KMS-11 (cell line): Measurements from ENCODE around the gene MTRF1.

Experiments used
- H2AFZ ChIP-seq: fragments of 200-600 bp; sonication (generic); 2 replicates; pipeline ENCODE4 v1.6.1; 2016; ENCODE audit warnings: antibody characterized with exemption, mixed run types, low read depth
- H3K27ac ChIP-seq: fragments of 200-600 bp; sonication (generic); 2 replicates; pipeline ENCODE4 v1.6.1; 2016; ENCODE audit warnings: mild to moderate bottlenecking, mixed run types
- H3K27me3 ChIP-seq: fragments of 200-600 bp; sonication (generic); 2 replicates; pipeline ENCODE4 v1.6.1; 2017; ENCODE audit warnings: mild to moderate bottlenecking, low read depth, mixed run types, moderate library complexity; ENCODE audit not compliant: insufficient read depth
- H3K36me3 ChIP-seq: fragments of 200-600 bp; sonication (generic); 2 replicates; pipeline ENCODE4 v1.6.1; 2017; ENCODE audit warnings: mild to moderate bottlenecking, mixed run types; ENCODE audit not compliant: insufficient read depth
- H3K4me1 ChIP-seq: fragments of 200-600 bp; sonication (generic); 2 replicates; pipeline ENCODE4 v1.6.1; 2016; ENCODE audit warnings: mild to moderate bottlenecking, low read depth, mixed run types; ENCODE audit not compliant: poor library complexity, severe bottlenecking
- H3K4me2 ChIP-seq: fragments of 200-600 bp; sonication (generic); 2 replicates; pipeline ENCODE4 v1.7.0; 2016; ENCODE audit warnings: mild to moderate bottlenecking, mixed run types
- H3K4me3 ChIP-seq: fragments of 200-600 bp; sonication (generic); IDR thresholded peaks from 2 replicates; pipeline ENCODE4 v1.6.1; 2017; ENCODE audit warnings: low read depth, low read length, mixed read lengths; ENCODE audit not compliant: insufficient read depth
- H3K79me2 ChIP-seq: fragments of 200-600 bp; sonication (generic); 2 replicates; pipeline ENCODE4 v1.6.1; 2016; ENCODE audit warnings: low read depth, mixed run types; ENCODE audit not compliant: insufficient read depth
- H3K9ac ChIP-seq: fragments of 200-600 bp; sonication (generic); 2 replicates; pipeline ENCODE4 v1.6.1; 2016; ENCODE audit warnings: mild to moderate bottlenecking, mixed run types
- H4K20me1 ChIP-seq: fragments of 200-600 bp; sonication (generic); 2 replicates; pipeline ENCODE4 v1.6.1; 2016; ENCODE audit warnings: mild to moderate bottlenecking, mixed run types; ENCODE audit not compliant: insufficient read depth
- CTCF ChIP-seq: fragments of 200-600 bp; sonication (generic); conservative IDR thresholded peaks from 2 replicates; pipeline ENCODE4 v1.6.1; 2017; ENCODE audit warnings: low read depth, mild to moderate bottlenecking, antibody characterized with exemption, low read length, moderate library complexity, mixed read lengths

Gene MTRF1

DNA sequence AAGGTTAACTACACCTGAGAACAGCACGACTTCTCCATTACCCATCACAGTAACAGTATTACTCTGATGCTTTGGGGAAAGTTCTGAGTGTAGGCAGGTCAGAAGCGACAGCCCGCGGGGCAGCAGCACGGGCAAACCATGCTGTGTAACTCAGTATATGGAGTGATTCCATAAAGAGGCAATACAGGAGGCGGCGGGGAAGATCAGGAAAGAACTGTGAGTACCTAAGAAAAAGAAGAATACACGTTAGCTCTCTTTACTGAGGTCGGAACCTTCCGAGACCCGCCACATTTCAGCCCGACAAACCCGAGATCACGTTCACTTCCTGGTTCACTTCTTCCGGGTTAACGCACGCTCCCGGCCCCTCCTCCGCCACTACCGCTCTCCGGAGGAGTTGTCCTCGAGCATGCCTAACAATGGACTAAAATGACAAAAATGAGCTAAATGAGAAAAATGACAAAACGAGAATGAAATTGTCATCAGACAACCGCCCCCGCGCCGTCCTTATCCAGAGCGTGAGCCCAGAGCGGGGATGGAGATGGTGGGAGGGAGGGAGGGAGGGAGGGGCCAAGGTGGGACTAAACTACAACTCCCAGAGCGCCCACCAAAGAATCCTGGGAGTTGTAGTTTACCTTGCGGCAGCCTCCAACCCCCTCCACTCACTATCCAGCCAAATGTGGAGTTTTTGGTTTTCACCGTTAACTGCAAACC is at the start of gene MTRF1:
TSS of gene MTRF1 (minus strand) at position 316 of the 711 bp plus-strand sequence. CDS start 2,669 bp downstream, outside the sequence.
- Histone ChIP-seq H4K20me1 (no peaks in the 10 kb centered on the region), H3K4me1 (peaks cover 11% of the 10 kb centered on the region), H3K9ac (peak within 1 kb of the TSS; percentile 45; the same call in 1 of the 2 replicates), H3K4me3 (no peak within 1 kb of the TSS), H3K79me2 (no peaks in the 10 kb centered on the region), H2AFZ (peak within 1 kb of the TSS; percentile 82), H3K36me3 (no peaks in the 10 kb centered on the region), H3K27me3 (no peaks in the 10 kb centered on the region), H3K4me2 (peak within 1 kb of the TSS; percentile 71), H3K27ac (peak within 1 kb of the TSS; percentile 41)
- no peak for TF ChIP-seq CTCF

DNA sequence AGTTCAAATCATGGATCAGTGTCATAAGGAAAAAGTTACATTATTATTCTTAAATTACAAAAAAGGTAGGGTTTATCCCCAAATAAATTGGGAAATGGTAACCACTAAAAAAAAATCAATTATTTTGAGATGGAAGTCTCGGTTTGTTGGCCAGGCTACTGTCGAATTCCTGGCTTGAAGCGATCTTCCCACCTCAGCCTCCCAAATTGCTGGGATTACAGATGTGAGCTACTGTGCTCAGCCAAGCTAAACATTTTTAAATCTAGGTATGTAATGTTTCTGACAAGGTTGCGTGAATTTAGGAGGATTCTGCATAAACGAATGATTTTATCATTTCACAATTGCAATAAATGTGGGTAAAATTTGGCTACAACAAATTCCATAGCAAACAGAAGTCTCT is 49.7 kb upstream of the MTRF1 start:
- peak overlapping the region; percentile 88; the same call in 1 of the 2 replicates for H3K9ac ChIP-seq
- peak overlapping the region; percentile 95 for H3K4me2 ChIP-seq
- H3K4me3 ChIP-seq, result no peak overlapping the region
- no peak for TF ChIP-seq CTCF
- no peak overlapping the region for H2AFZ ChIP-seq
- peaks cover 6% of the 10 kb centered on the region; the same call in 1 of the 2 replicates for H4K20me1 ChIP-seq
- H3K27me3 ChIP-seq, result no peaks in the 10 kb centered on the region
- H3K4me1 ChIP-seq, result peaks cover 38% of the 10 kb centered on the region
- H3K27ac ChIP-seq, result peak overlapping the region; percentile 82; the same call in 1 of the 2 replicates
- peaks cover 70% of the 10 kb centered on the region for H3K79me2 ChIP-seq
- no peaks in the 10 kb centered on the region for H3K36me3 ChIP-seq

DNA sequence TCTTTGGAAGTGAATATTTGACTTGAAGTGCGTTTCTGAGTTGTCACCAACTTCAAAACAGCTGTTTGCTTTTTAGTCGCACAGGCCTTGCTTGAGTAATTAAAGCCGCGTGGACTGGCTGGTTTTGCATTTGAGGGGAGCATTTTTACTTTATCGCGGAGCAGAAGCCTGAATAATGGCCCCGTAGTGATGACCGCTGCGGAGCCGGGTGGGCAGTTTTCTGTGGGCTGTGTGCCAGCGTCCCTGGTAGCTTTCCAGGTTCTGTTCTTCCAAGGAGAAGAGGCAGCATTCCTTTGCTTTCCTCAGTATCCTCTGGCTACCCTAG is 48.8 kb upstream of the MTRF1 start:
- Histone ChIP-seq H3K27me3 (no peaks in the 10 kb centered on the region), H2AFZ (peak overlapping the region; percentile 91), H3K4me3 (no peak overlapping the region), H3K4me1 (peaks cover 34% of the 10 kb centered on the region), H3K36me3 (no peaks in the 10 kb centered on the region), H3K79me2 (peaks cover 60% of the 10 kb centered on the region), H3K4me2 (peak overlapping the region; percentile 95), H3K9ac (peak overlapping the region; percentile 88), H3K27ac (peak overlapping the region; percentile 82), H4K20me1 (peaks cover 6% of the 10 kb centered on the region; the same call in 1 of the 2 replicates)
- no peak for TF ChIP-seq CTCF

DNA sequence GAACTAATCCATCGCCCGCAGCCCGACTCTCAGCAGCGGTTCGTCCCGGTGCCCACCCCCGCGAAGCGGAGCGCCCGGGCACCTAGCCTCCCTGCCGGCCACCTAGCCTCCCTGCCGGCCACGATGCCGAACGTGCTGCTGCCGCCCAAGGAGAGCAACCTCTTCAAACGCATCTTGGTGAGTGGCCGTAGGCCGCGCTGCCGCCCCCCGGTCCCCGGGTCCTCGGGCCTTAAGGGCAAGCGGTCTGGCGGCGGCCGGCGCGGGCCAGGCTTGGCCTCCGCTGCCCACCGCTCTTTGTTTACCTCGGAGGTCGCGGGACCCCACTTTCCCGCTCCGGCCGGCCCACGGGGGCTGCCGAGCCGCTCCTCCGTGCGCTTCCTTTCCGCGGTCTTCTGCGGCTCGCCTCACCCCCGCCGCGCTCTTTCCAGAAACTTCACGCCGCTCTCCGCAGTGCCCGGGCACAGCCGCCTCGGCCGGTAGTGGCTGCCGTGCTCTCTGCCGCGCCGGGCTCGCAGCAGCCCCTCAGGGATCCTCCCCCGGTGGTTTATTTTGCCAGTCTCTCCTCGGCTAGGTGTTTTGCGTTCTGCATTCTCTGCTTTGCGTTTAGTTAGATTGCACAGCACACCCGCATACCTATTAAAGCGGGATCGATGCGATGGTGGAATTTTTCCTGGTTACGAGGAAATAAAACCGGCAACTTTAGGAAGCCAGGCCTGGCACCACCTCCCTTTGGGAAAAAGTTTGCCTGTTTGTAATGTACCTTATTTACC is 48.2 kb upstream of the MTRF1 start:
- H3K27me3 ChIP-seq, result no peaks in the 10 kb centered on the region
- H3K79me2 ChIP-seq, result peaks cover 54% of the 10 kb centered on the region
- peak overlapping the region; percentile 88 for H3K9ac ChIP-seq
- no peak overlapping the region for H3K4me3 ChIP-seq
- peaks cover 31% of the 10 kb centered on the region for H3K4me1 ChIP-seq
- no peak for TF ChIP-seq CTCF
- H3K36me3 ChIP-seq, result no peaks in the 10 kb centered on the region
- H2AFZ ChIP-seq, result peak overlapping the region; percentile 91
- peak overlapping the region; percentile 95 for H3K4me2 ChIP-seq
- H4K20me1 ChIP-seq, result peaks cover 3% of the 10 kb centered on the region; the same call in 1 of the 2 replicates
- peak overlapping the region; percentile 82 for H3K27ac ChIP-seq
